ENCODE measurements around the gene LYPLAL1. TPM values are rescaled to one million over a fixed set of nuclear protein-coding genes. Genes with fewer than 3 reads are reported as not detected.
A peak's percentile ranks its signal among the peaks of the same experiment; 100 is the strongest.

The LYPLAL1 gene
- total RNA-seq, 5 donors from 2014 or later (not counting 1 experiment from before 2014, with no cell fraction given) = 14.2 to 19.4 (median 18.3) TPM

GRCh38 chr1:219232890-219233289 is 59.2 kb downstream of the LYPLAL1 start:
- Mint-ChIP-seq H3K4me3 (no peak overlapping the region), H3K4me1 (no peaks in the 10 kb centered on the region), H3K9me3 (no peaks in the 10 kb centered on the region), H3K27ac (no peak overlapping the region), H3K27me3 (no peaks in the 10 kb centered on the region), H3K36me3 (peaks cover 17% of the 10 kb centered on the region)
- no CpG with 5 or more reads among the region's 2 CpGs for WGBS (ENCODE audit: insufficient coverage)
- H3K27me3 ChIP-seq (replicated peaks in 1 of 2; ENCODE audit: control insufficient read depth in 2 of 2, extremely low read depth in 1 of 2, insufficient read depth in 2 of 2, low read length in 1 of 2) = no peaks in the 10 kb centered on the region
- no peaks in the 10 kb centered on the region for H3K9me3 ChIP-seq
- ChIA-PET CTCF (no interaction called here), POLR2A (no interaction called here)
- H3K4me3 ChIP-seq (ENCODE audit: control insufficient read depth in 1 of 2, extremely low read depth in 1 of 2, low read length in 1 of 2) = no peak overlapping the region
- DNase-seq = no peak
- H3K27ac ChIP-seq (ENCODE audit: low read length) = no peak overlapping the region
- H3K36me3 ChIP-seq (ENCODE audit: control insufficient read depth in 2 of 2, extremely low read depth in 1 of 2, insufficient read depth in 1 of 2, low read length in 1 of 2) = no peaks in the 10 kb centered on the region
- H3K4me1 ChIP-seq (ENCODE audit: control insufficient read depth in 1 of 2, extremely low read depth in 1 of 2, insufficient read depth in 2 of 2, low read length in 2 of 2) = no peaks in the 10 kb centered on the region
- ATAC-seq (replicated peaks in 1 of 4) = no peak

DNA sequence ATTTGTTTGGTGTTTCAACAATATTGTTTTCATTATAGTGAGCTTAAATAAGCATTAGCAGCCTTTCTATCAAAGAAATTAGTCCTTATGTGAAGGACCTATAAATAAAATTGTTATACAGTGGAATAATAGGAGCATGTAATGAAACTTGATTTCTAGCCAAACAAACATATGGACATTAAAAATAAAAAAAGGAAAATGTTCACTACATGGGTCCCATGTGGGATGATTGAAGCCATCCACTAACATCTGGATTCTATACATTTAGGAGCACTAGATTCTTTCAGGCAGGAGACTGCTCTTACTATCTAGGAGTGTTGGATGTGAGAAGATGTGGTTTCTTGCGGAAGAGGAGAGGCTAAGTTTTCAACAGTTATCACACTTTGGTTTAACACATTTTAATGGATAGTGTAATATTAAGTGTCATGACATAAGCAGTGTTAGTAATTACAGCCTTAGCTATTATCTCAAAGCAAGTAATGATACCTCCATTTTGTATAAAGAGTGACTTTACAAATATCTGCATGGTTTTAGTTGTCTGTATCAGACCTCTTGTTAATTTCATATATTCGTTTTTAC is 62.3 kb downstream of the LYPLAL1 start:
- Histone ChIP-seq H3K27me3 (replicated peaks in 1 of 2; ENCODE audit: control insufficient read depth in 2 of 2, extremely low read depth in 1 of 2, insufficient read depth in 2 of 2, low read length in 1 of 2) (no peaks in the 10 kb centered on the region), H3K27ac (ENCODE audit: low read length) (no peak overlapping the region), H3K4me3 (ENCODE audit: control insufficient read depth in 1 of 2, extremely low read depth in 1 of 2, low read length in 1 of 2) (no peak overlapping the region), H3K4me1 (ENCODE audit: control insufficient read depth in 1 of 2, extremely low read depth in 1 of 2, insufficient read depth in 2 of 2, low read length in 2 of 2) (no peaks in the 10 kb centered on the region), H3K9me3 (no peaks in the 10 kb centered on the region), H3K36me3 (ENCODE audit: control insufficient read depth in 2 of 2, extremely low read depth in 1 of 2, insufficient read depth in 1 of 2, low read length in 1 of 2) (no peaks in the 10 kb centered on the region)
- Mint-ChIP-seq H3K4me1 (no peaks in the 10 kb centered on the region), H3K36me3 (peaks cover 5% of the 10 kb centered on the region), H3K9me3 (no peaks in the 10 kb centered on the region), H3K27ac (no peak overlapping the region), H3K4me3 (no peak overlapping the region), H3K27me3 (no peaks in the 10 kb centered on the region)
- ChIA-PET CTCF (no interaction called here), POLR2A (no interaction called here)
- no peak for ATAC-seq (replicated peaks in 1 of 4)
- WGBS (ENCODE audit: insufficient coverage) = no CpG with 5 or more reads among the region's 2 CpGs
- DNase-seq = peak in 1 of 35 experiments; percentile 27

- WGBS (ENCODE audit: insufficient coverage) = no CpG with 5 or more reads among the region's 5 CpGs
- H3K27ac Mint-ChIP-seq = no peak overlapping the region
- POLR2A ChIA-PET = no interaction called here
Measured at GRCh38 chr1:219236933-219237610, 63.4 kb downstream of the LYPLAL1 start.

DNA sequence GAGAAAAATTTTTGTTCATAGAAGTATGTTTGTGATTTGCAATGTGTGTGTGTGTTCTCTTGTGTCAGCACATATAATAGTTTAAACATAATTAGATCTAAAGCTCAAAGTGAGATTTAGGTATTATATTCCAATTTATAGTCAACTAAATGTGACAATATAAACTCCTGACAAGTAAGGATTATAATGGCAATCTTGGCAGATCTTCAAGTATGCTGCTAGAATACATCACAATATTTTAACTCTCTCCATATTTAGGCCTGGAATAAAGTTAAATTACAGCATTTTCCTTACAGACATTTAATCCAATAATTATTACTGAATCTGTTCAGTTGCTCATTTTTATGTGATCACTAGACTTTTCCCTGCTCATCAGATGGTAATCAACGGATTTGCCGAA is 65.8 kb downstream of the LYPLAL1 start:
- Histone ChIP-seq H3K4me3 (ENCODE audit: control insufficient read depth in 1 of 2, extremely low read depth in 1 of 2, low read length in 1 of 2) (no peak overlapping the region), H3K9me3 (no peaks in the 10 kb centered on the region), H3K4me1 (ENCODE audit: control insufficient read depth in 1 of 2, extremely low read depth in 1 of 2, insufficient read depth in 2 of 2, low read length in 2 of 2) (no peaks in the 10 kb centered on the region), H3K36me3 (ENCODE audit: control insufficient read depth in 2 of 2, extremely low read depth in 1 of 2, insufficient read depth in 1 of 2, low read length in 1 of 2) (no peaks in the 10 kb centered on the region), H3K27ac (ENCODE audit: low read length) (no peak overlapping the region), H3K27me3 (replicated peaks in 1 of 2; ENCODE audit: control insufficient read depth in 2 of 2, extremely low read depth in 1 of 2, insufficient read depth in 2 of 2, low read length in 1 of 2) (no peaks in the 10 kb centered on the region)
- DNase-seq (no peak), ATAC-seq (replicated peaks in 1 of 4) (no peak)
- H3K27me3 Mint-ChIP-seq = no peaks in the 10 kb centered on the region
- no peak overlapping the region for H3K27ac Mint-ChIP-seq
- H3K9me3 Mint-ChIP-seq = no peaks in the 10 kb centered on the region
- peaks cover 10% of the 10 kb centered on the region for H3K36me3 Mint-ChIP-seq
- H3K4me3 Mint-ChIP-seq = no peak overlapping the region
- no peaks in the 10 kb centered on the region for H3K4me1 Mint-ChIP-seq
- CTCF ChIA-PET = no interaction called here
- WGBS (ENCODE audit: insufficient coverage) = no CpG with 5 or more reads among the region's 2 CpGs
- POLR2A ChIA-PET = no interaction called here

More at GRCh38 chr1:219236933-219237610, 63.4 kb downstream of the LYPLAL1 start:
- CTCF ChIA-PET = no interaction called here
- no peak overlapping the region for H3K4me3 ChIP-seq (ENCODE audit: control insufficient read depth in 1 of 2, extremely low read depth in 1 of 2, low read length in 1 of 2)
- H3K27ac ChIP-seq (ENCODE audit: low read length) = no peak overlapping the region
- H3K4me3 Mint-ChIP-seq = no peak overlapping the region
- H3K27me3 Mint-ChIP-seq = no peaks in the 10 kb centered on the region
- DNase-seq (no peak), ATAC-seq (replicated peaks in 1 of 4) (no peak)
- H3K9me3 ChIP-seq = no peaks in the 10 kb centered on the region
- no peaks in the 10 kb centered on the region for H3K27me3 ChIP-seq (replicated peaks in 1 of 2; ENCODE audit: control insufficient read depth in 2 of 2, extremely low read depth in 1 of 2, insufficient read depth in 2 of 2, low read length in 1 of 2)
- peaks cover 7% of the 10 kb centered on the region for H3K36me3 Mint-ChIP-seq
- no peaks in the 10 kb centered on the region for H3K9me3 Mint-ChIP-seq
- H3K4me1 Mint-ChIP-seq = no peaks in the 10 kb centered on the region
- H3K36me3 ChIP-seq (ENCODE audit: control insufficient read depth in 2 of 2, extremely low read depth in 1 of 2, insufficient read depth in 1 of 2, low read length in 1 of 2) = no peaks in the 10 kb centered on the region
- no peaks in the 10 kb centered on the region for H3K4me1 ChIP-seq (ENCODE audit: control insufficient read depth in 1 of 2, extremely low read depth in 1 of 2, insufficient read depth in 2 of 2, low read length in 2 of 2)

DNA sequence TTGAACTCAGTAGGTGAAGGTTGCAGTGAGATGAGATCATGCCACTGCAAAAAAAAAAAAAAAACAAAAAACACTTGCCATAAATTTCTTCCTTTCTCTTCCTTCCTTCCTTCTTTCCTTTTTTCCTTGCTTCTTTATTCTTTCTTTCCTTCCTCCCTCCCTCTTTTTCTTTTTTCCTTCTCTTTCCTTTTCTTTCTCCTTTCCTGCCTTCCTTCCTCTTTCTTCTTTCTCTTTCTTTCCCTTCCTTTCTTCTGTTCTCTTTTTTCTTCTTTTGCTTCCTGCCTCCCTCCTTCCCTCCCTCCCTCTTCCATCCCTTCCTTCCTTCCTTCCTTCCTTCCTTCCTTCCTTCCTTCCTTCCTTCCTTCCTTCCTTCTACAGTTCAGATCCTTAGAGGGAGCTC is 71.2 kb downstream of the LYPLAL1 start:
- Mint-ChIP-seq H3K27ac (no peak overlapping the region), H3K36me3 (peaks cover 18% of the 10 kb centered on the region), H3K9me3 (no peaks in the 10 kb centered on the region), H3K4me1 (no peaks in the 10 kb centered on the region), H3K4me3 (no peak overlapping the region), H3K27me3 (no peaks in the 10 kb centered on the region)
- H3K9me3 ChIP-seq = no peaks in the 10 kb centered on the region
- no peak for DNase-seq
- no peak overlapping the region for H3K4me3 ChIP-seq (ENCODE audit: control insufficient read depth in 1 of 2, extremely low read depth in 1 of 2, low read length in 1 of 2)
- ATAC-seq (replicated peaks in 1 of 4) = no peak
- no peaks in the 10 kb centered on the region for H3K27me3 ChIP-seq (replicated peaks in 1 of 2; ENCODE audit: control insufficient read depth in 2 of 2, extremely low read depth in 1 of 2, insufficient read depth in 2 of 2, low read length in 1 of 2)
- ChIA-PET POLR2A (no interaction called here), CTCF (interaction anchor here (0.6 to 0.7 kb wide), 2 partner anchors 167 to 185 kb away, joined by 8 to 12 read pairs; no protein-coding TSS in a partner anchor)
- H3K4me1 ChIP-seq (ENCODE audit: control insufficient read depth in 1 of 2, extremely low read depth in 1 of 2, insufficient read depth in 2 of 2, low read length in 2 of 2) = no peaks in the 10 kb centered on the region
- H3K36me3 ChIP-seq (ENCODE audit: control insufficient read depth in 2 of 2, extremely low read depth in 1 of 2, insufficient read depth in 1 of 2, low read length in 1 of 2) = no peaks in the 10 kb centered on the region
- no peak overlapping the region for H3K27ac ChIP-seq (ENCODE audit: low read length)

DNA sequence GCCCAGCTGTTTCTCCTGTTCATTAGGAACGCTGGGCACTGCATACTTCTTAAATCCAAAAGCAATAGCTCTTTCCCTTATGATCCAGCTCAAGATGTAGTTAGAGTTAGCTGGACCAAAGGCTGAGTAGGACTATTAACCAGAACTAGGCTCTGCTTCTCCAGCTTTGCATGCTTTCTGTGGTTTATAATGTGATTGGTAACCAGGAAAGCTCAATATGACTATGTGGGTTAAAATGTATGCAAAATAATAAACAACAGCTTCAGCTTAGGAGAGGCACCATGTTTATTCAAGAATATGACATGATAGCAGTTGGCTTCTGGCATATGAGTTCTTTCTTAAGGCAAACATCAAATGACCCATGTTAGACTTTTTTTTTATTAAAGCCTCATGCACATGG is 73.8 kb downstream of the LYPLAL1 start:
- Mint-ChIP-seq H3K27ac (no peak overlapping the region), H3K9me3 (peaks cover 0 to 15% (median 2%) of the 10 kb centered on the region in 3 donors), H3K4me1 (no peaks in the 10 kb centered on the region), H3K27me3 (no peaks in the 10 kb centered on the region), H3K36me3 (peaks cover 30% of the 10 kb centered on the region), H3K4me3 (no peak overlapping the region)
- no peaks in the 10 kb centered on the region for H3K4me1 ChIP-seq (ENCODE audit: control insufficient read depth in 1 of 2, extremely low read depth in 1 of 2, insufficient read depth in 2 of 2, low read length in 2 of 2)
- ChIA-PET CTCF (no interaction called here), POLR2A (no interaction called here)
- H3K9me3 ChIP-seq = no peaks in the 10 kb centered on the region
- H3K4me3 ChIP-seq (ENCODE audit: control insufficient read depth in 1 of 2, extremely low read depth in 1 of 2, low read length in 1 of 2) = no peak overlapping the region
- no peaks in the 10 kb centered on the region for H3K36me3 ChIP-seq (ENCODE audit: control insufficient read depth in 2 of 2, extremely low read depth in 1 of 2, insufficient read depth in 1 of 2, low read length in 1 of 2)
- no peak for ATAC-seq (replicated peaks in 1 of 4)
- DNase-seq = no peak
- no peaks in the 10 kb centered on the region for H3K27me3 ChIP-seq (replicated peaks in 1 of 2; ENCODE audit: control insufficient read depth in 2 of 2, extremely low read depth in 1 of 2, insufficient read depth in 2 of 2, low read length in 1 of 2)
- H3K27ac ChIP-seq (ENCODE audit: low read length) = no peak overlapping the region
- WGBS (ENCODE audit: insufficient coverage) = no CpG with 5 or more reads among the region's 1 CpG

Measured in T-cell (primary cell).